SU-DHL-6 (cell line): ENCODE results near the gene PPARG.

ENCODE experiments used
- EZH2phosphoT487 ChIP-seq: fragments of 200-600 bp; sonication (generic), shearing (Covaris generic); conservative IDR thresholded peaks from 2 replicates; pipeline ENCODE4 v1.6.1; 2018; ENCODE audit warnings: mild to moderate bottlenecking, antibody characterized with exemption, low read length, moderate library complexity, mixed read lengths
- TF ChIP-seq, protein P1 (sequence below): fragments of 200-600 bp; sonication (generic); IDR thresholded peaks from one replicate; pipeline ENCODE4 v1.5.1; 2017; ENCODE audit warnings: antibody characterized with exemption, mild to moderate bottlenecking, low read length, moderate library complexity; ENCODE audit not compliant: insufficient read depth, poor library complexity, severe bottlenecking

DNA sequence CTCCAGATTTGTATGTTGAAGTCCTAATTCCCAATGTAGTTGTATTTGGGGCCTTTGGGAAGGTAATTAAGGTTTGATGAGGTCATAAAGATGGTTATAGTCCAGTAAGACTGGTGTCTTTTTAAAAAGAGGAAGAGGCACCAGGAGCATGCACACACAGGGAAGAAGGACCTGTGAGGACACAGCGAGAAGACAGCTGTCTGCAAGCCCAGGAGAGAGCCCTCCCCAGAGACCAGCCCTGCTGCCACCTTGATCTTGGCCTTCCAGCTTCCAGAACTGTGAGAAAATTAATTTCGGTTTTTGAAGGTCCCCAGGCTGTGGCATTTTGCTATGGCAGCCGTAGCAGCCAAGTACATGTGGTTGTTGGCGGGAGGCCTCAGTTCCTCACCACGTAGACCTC is 162.6 kb downstream of the PPARG start:
- TF ChIP-seq, protein P1, sequence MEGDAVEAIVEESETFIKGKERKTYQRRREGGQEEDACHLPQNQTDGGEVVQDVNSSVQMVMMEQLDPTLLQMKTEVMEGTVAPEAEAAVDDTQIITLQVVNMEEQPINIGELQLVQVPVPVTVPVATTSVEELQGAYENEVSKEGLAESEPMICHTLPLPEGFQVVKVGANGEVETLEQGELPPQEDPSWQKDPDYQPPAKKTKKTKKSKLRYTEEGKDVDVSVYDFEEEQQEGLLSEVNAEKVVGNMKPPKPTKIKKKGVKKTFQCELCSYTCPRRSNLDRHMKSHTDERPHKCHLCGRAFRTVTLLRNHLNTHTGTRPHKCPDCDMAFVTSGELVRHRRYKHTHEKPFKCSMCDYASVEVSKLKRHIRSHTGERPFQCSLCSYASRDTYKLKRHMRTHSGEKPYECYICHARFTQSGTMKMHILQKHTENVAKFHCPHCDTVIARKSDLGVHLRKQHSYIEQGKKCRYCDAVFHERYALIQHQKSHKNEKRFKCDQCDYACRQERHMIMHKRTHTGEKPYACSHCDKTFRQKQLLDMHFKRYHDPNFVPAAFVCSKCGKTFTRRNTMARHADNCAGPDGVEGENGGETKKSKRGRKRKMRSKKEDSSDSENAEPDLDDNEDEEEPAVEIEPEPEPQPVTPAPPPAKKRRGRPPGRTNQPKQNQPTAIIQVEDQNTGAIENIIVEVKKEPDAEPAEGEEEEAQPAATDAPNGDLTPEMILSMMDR = no peak
- TF ChIP-seq EZH2phosphoT487 = no peak
